Measurements from ENCODE around the gene DUSP22.

The DUSP22 gene

DNA sequence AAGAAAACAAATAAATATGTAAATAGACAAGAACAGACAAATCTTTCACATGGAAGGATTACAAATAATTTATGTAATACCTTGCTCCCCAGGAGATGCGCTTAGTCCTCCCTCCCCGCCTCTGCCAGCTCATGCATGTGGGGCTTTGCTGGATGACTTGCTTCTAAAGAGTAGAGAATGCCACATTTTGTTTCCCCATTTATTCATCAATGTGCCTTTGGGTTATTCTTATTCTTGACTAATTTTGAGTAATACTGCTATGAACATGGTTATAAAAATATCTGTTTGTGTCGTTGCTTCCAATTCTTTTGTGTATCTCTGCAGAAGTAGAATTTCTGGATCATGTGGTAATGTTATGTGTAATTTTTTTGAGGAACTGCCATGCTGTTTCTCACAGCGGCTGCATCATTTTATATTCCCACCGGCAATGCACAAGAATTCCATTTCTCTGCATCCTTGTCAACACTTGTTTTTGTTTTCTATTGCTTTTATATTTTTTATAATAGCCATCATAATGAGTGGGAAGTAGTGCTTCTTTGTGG is 23.8 kb upstream of the DUSP22 start:
- Histone ChIP-seq H3K79me2 (ENCODE audit: control insufficient read depth, insufficient read depth, low read length) (no peaks in the 10 kb centered on the region), H3K9ac (ENCODE audit: low read length) (no peak overlapping the region), H2BK5ac (ENCODE audit: low read length) (no peak overlapping the region), H3K18ac (ENCODE audit: low read length) (no peak overlapping the region), H3K56ac (ENCODE audit: low read length) (no peak overlapping the region), H3K23ac (ENCODE audit: low read length) (no peak overlapping the region), H3K79me1 (ENCODE audit: low read length) (no peaks in the 10 kb centered on the region), H3K4me1 (ENCODE audit: control insufficient read depth, low read depth, low read length) (no peaks in the 10 kb centered on the region), H2BK120ac (ENCODE audit: low read depth, low read length) (no peak overlapping the region), H4K8ac (ENCODE audit: low read depth, low read length) (no peak overlapping the region), H3K4ac (ENCODE audit: low read depth, low read length) (no peak overlapping the region), H3K4me3 (ENCODE audit: low read length) (no peak overlapping the region), H3K27me3 (ENCODE audit: insufficient read depth, low read length, poor library complexity) (no peaks in the 10 kb centered on the region), H4K5ac (ENCODE audit: low read length) (no peak overlapping the region), H3K4me2 (ENCODE audit: low read length) (no peak overlapping the region), H2BK15ac (replicated peaks; ENCODE audit: low read depth) (no peak overlapping the region), H2AK5ac (ENCODE audit: low read length) (no peak overlapping the region), H3K36me3 (ENCODE audit: control insufficient read depth, insufficient read depth, low read length) (no peaks in the 10 kb centered on the region), H3K27ac (ENCODE audit: low read depth, low read length) (no peak overlapping the region)
- no CpG with 5 or more reads among the region's 5 CpGs for WGBS (ENCODE audit: extremely low coverage, insufficient coverage, low lambda C conversion rate)
- no peak for DNase-seq

DNA sequence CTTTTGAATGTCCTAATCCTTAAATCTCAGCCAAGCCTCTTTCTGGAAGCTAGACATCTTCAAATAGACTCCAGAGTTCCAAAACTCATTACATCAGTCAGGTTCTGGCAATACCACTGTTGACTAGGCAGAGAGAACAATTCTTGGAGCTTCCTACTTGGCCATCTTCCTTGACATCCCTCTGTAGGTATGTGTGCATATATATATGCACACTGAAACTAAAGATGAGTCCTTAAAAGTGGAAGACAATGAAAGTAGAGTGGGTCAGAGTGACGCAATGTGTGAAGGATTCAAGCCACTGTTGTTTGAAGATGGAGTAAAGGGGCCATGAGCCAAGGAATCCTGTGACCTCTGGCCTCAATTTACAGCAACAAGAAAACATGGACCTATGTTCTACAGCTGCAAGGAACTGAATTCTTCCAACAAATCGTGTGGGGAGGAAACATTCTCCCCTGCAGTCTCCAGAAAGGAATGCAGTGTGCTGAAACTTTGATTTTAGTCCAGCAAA is 18.7 kb upstream of the DUSP22 start:
- Histone ChIP-seq H2BK5ac (ENCODE audit: low read length) (no peak overlapping the region), H4K5ac (ENCODE audit: low read length) (no peak overlapping the region), H3K79me1 (ENCODE audit: low read length) (no peaks in the 10 kb centered on the region), H3K36me3 (ENCODE audit: control insufficient read depth, insufficient read depth, low read length) (no peaks in the 10 kb centered on the region), H2BK15ac (replicated peaks; ENCODE audit: low read depth) (no peak overlapping the region), H3K27me3 (ENCODE audit: insufficient read depth, low read length, poor library complexity) (no peaks in the 10 kb centered on the region), H3K4ac (ENCODE audit: low read depth, low read length) (no peak overlapping the region), H3K4me1 (ENCODE audit: control insufficient read depth, low read depth, low read length) (no peaks in the 10 kb centered on the region), H4K8ac (ENCODE audit: low read depth, low read length) (no peak overlapping the region), H2AK5ac (ENCODE audit: low read length) (no peak overlapping the region), H3K79me2 (ENCODE audit: control insufficient read depth, insufficient read depth, low read length) (no peaks in the 10 kb centered on the region), H3K4me3 (ENCODE audit: low read length) (no peak overlapping the region), H3K56ac (ENCODE audit: low read length) (no peak overlapping the region), H3K18ac (ENCODE audit: low read length) (no peak overlapping the region), H3K27ac (ENCODE audit: low read depth, low read length) (no peak overlapping the region), H2BK120ac (ENCODE audit: low read depth, low read length) (no peak overlapping the region), H3K9ac (ENCODE audit: low read length) (no peak overlapping the region), H3K4me2 (ENCODE audit: low read length) (no peak overlapping the region), H3K23ac (ENCODE audit: low read length) (no peak overlapping the region)
- WGBS (ENCODE audit: extremely low coverage, insufficient coverage, low lambda C conversion rate): no CpG with 5 or more reads among the region's 2 CpGs
- DNase-seq: no peak

DNA sequence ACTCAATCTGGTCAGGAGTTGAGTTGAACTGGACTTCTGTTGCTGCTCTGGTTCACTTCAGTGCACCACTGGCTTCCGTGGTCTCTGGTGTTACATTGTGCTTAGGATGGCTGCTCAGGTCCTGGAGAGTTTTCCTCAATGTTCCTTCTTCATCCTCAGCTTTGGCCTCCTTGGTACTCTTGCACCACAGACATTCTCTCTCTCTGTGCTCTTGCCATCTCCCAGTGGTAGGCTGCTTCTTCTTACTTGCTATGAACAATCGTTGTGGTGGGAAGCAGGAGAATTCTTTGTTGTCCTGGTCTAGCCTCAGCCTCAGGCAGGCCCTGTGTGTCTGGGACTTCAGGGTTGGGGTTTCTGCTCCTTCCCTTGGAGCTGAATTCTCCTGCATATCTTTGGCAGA is 14.5 kb upstream of the DUSP22 start:
- Histone ChIP-seq H3K36me3 (ENCODE audit: control insufficient read depth, insufficient read depth, low read length) (no peaks in the 10 kb centered on the region), H3K4me3 (ENCODE audit: low read length) (peak overlapping the region; percentile 15), H3K4me1 (ENCODE audit: control insufficient read depth, low read depth, low read length) (no peaks in the 10 kb centered on the region), H4K5ac (ENCODE audit: low read length) (no peak overlapping the region), H2BK5ac (ENCODE audit: low read length) (no peak overlapping the region), H3K9ac (ENCODE audit: low read length) (no peak overlapping the region), H3K4ac (ENCODE audit: low read depth, low read length) (no peak overlapping the region), H2BK15ac (replicated peaks; ENCODE audit: low read depth) (no peak overlapping the region), H3K27ac (ENCODE audit: low read depth, low read length) (no peak overlapping the region), H3K79me1 (ENCODE audit: low read length) (no peaks in the 10 kb centered on the region), H3K56ac (ENCODE audit: low read length) (no peak overlapping the region), H2BK120ac (ENCODE audit: low read depth, low read length) (no peak overlapping the region), H2AK5ac (ENCODE audit: low read length) (no peak overlapping the region), H4K8ac (ENCODE audit: low read depth, low read length) (no peak overlapping the region), H3K4me2 (ENCODE audit: low read length) (no peak overlapping the region), H3K18ac (ENCODE audit: low read length) (no peak overlapping the region), H3K23ac (ENCODE audit: low read length) (no peak overlapping the region), H3K27me3 (ENCODE audit: insufficient read depth, low read length, poor library complexity) (no peaks in the 10 kb centered on the region), H3K79me2 (ENCODE audit: control insufficient read depth, insufficient read depth, low read length) (no peaks in the 10 kb centered on the region)
- WGBS (ENCODE audit: extremely low coverage, insufficient coverage, low lambda C conversion rate): no CpG with 5 or more reads among the region's 2 CpGs
- no peak for DNase-seq

DNA sequence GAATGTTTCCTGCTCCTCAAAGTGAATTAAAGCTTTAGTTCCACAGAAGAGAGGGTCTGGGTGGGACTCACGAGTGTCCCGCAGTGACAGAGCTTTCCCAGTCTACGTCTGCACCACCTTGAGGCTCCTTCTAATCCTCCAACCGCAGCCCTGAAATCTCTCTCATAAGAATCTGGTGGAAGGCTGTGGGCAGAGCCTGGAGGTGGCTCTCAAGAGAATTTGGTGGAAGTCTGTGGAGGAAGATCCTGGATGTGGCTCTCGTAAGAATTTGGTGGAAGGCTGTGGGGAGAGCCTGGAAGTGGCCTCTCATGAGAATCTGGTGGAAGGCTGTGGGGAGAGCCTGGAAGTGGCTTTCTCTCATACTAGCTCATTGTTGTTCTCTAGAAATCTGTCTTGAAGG is 13.8 kb upstream of the DUSP22 start:
- Histone ChIP-seq H3K56ac (ENCODE audit: low read length) (no peak overlapping the region), H3K4ac (ENCODE audit: low read depth, low read length) (no peak overlapping the region), H3K4me2 (ENCODE audit: low read length) (no peak overlapping the region), H3K23ac (ENCODE audit: low read length) (no peak overlapping the region), H3K18ac (ENCODE audit: low read length) (no peak overlapping the region), H3K79me2 (ENCODE audit: control insufficient read depth, insufficient read depth, low read length) (no peaks in the 10 kb centered on the region), H3K79me1 (ENCODE audit: low read length) (no peaks in the 10 kb centered on the region), H3K4me1 (ENCODE audit: control insufficient read depth, low read depth, low read length) (no peaks in the 10 kb centered on the region), H3K36me3 (ENCODE audit: control insufficient read depth, insufficient read depth, low read length) (no peaks in the 10 kb centered on the region), H3K4me3 (ENCODE audit: low read length) (no peak overlapping the region), H2BK5ac (ENCODE audit: low read length) (no peak overlapping the region), H3K27ac (ENCODE audit: low read depth, low read length) (no peak overlapping the region), H2BK120ac (ENCODE audit: low read depth, low read length) (no peak overlapping the region), H4K8ac (ENCODE audit: low read depth, low read length) (no peak overlapping the region), H2BK15ac (replicated peaks; ENCODE audit: low read depth) (no peak overlapping the region), H4K5ac (ENCODE audit: low read length) (no peak overlapping the region), H3K27me3 (ENCODE audit: insufficient read depth, low read length, poor library complexity) (no peaks in the 10 kb centered on the region), H3K9ac (ENCODE audit: low read length) (no peak overlapping the region), H2AK5ac (ENCODE audit: low read length) (no peak overlapping the region)
- no peak for DNase-seq
- no CpG with 5 or more reads among the region's 5 CpGs for WGBS (ENCODE audit: extremely low coverage, insufficient coverage, low lambda C conversion rate)

DNA sequence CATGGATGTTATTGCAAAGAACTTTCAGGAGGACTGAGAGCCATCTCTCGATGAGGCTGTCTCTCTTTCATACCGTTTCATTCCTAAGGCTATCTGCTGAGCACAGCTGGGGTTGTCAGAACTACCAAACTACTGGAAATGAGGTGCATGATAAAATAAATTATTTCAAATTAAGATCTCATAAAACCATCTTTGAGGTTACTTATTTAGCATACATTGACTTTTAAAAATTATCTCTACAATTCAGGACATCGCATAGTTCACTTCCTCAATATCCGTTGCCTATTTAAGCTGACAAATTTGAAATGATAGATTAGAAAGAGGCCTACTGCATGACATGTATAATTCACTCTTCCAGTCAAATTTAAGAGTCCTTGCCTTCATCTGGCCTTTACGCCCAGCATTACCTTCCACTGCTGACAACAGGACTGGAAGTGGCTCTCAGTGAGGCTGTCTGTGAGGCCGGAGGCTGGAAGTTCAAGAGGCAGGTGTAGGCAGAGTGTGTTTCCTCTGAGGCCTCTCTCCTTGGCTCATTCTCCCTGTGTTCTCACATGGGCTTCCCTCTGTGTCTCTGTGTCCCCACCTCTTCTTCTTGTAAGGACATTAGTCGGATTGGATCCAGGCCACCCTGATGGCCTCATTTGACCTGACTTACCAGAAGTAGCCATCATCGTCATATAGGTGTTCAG is 12.8 kb upstream of the DUSP22 start:
- no peak overlapping the region for H2BK5ac ChIP-seq (ENCODE audit: low read length)
- no peak overlapping the region for H2BK15ac ChIP-seq (replicated peaks; ENCODE audit: low read depth)
- DNase-seq: no peak
- H3K36me3 ChIP-seq (ENCODE audit: control insufficient read depth, insufficient read depth, low read length): no peaks in the 10 kb centered on the region
- H4K5ac ChIP-seq (ENCODE audit: low read length): no peak overlapping the region
- no peak overlapping the region for H2AK5ac ChIP-seq (ENCODE audit: low read length)
- no peak overlapping the region for H3K18ac ChIP-seq (ENCODE audit: low read length)
- no peak overlapping the region for H3K4me2 ChIP-seq (ENCODE audit: low read length)
- H3K79me1 ChIP-seq (ENCODE audit: low read length): no peaks in the 10 kb centered on the region
- H3K27ac ChIP-seq (ENCODE audit: low read depth, low read length): no peak overlapping the region
- no peak overlapping the region for H3K9ac ChIP-seq (ENCODE audit: low read length)
- H3K4me3 ChIP-seq (ENCODE audit: low read length): no peak overlapping the region
- no peaks in the 10 kb centered on the region for H3K79me2 ChIP-seq (ENCODE audit: control insufficient read depth, insufficient read depth, low read length)
- H3K56ac ChIP-seq (ENCODE audit: low read length): no peak overlapping the region
- no CpG with 5 or more reads among the region's 8 CpGs for WGBS (ENCODE audit: extremely low coverage, insufficient coverage, low lambda C conversion rate)
- no peak overlapping the region for H2BK120ac ChIP-seq (ENCODE audit: low read depth, low read length)
- no peaks in the 10 kb centered on the region for H3K27me3 ChIP-seq (ENCODE audit: insufficient read depth, low read length, poor library complexity)
- H3K23ac ChIP-seq (ENCODE audit: low read length): no peak overlapping the region
- H3K4me1 ChIP-seq (ENCODE audit: control insufficient read depth, low read depth, low read length): no peaks in the 10 kb centered on the region
- no peak overlapping the region for H3K4ac ChIP-seq (ENCODE audit: low read depth, low read length)
- no peak overlapping the region for H4K8ac ChIP-seq (ENCODE audit: low read depth, low read length)

Measured in mesendoderm (in vitro differentiated cells).